IPS-20b (cell line): ENCODE data around the gene TRAPPC14.

Source experiments
- H3K27ac ChIP-seq: one replicate; pipeline ENCODE4 v1.5.1; 2013; ENCODE audit warnings: low read length
- H3K27me3 ChIP-seq: 2 replicates; pipeline ENCODE4 v1.6.1; 2013; ENCODE audit warnings: mild to moderate bottlenecking, low read length, inconsistent platforms; ENCODE audit not compliant: insufficient read depth
- H3K36me3 ChIP-seq: 2 replicates; pipeline ENCODE4 v1.6.1; 2013; ENCODE audit warnings: low read depth, mild to moderate bottlenecking, inconsistent platforms, low read length, moderate library complexity; ENCODE audit not compliant: insufficient read depth
- H3K4me1 ChIP-seq: 2 replicates; pipeline ENCODE4 v1.6.1; 2013; ENCODE audit warnings: mild to moderate bottlenecking, control low read depth, inconsistent platforms, low read length, moderate library complexity; ENCODE audit not compliant: insufficient read depth
- H3K4me3 ChIP-seq: 2 replicates; pipeline ENCODE4 v1.5.1; 2013; ENCODE audit warnings: mild to moderate bottlenecking, low read length, inconsistent platforms
- H3K9ac ChIP-seq: 2 replicates; pipeline ENCODE4 v1.6.1; 2013; ENCODE audit warnings: low read depth, mild to moderate bottlenecking, inconsistent platforms, low read length, moderate library complexity
- H3K9me3 ChIP-seq: 2 replicates; pipeline ENCODE4 v1.6.1; 2013; ENCODE audit warnings: mild to moderate bottlenecking, low read depth, low read length, inconsistent platforms; ENCODE audit not compliant: insufficient read depth

Gene TRAPPC14

GRCh38 chr7:100118388-100119071 lies 40.0 kb downstream of the TRAPPC14 start:
- no peaks in the 10 kb centered on the region for H3K9me3 ChIP-seq
- H3K4me1 ChIP-seq, result 0 out of 2 replicates have a peak, but pooled peaks cover 5% of the 10 kb centered on the region
- H3K36me3 ChIP-seq, result peaks cover 10% of the 10 kb centered on the region
- peak overlapping the region; percentile 73 for H3K27ac ChIP-seq
- peak overlapping the region; percentile 93 for H3K9ac ChIP-seq
- no peaks in the 10 kb centered on the region for H3K27me3 ChIP-seq
- H3K4me3 ChIP-seq, result peak overlapping the region; percentile 92

- H3K36me3 ChIP-seq, result peaks cover 44% of the 10 kb centered on the region
- H3K4me3 ChIP-seq, result no peak overlapping the region
- H3K9ac ChIP-seq, result no peak overlapping the region
- no peaks in the 10 kb centered on the region for H3K27me3 ChIP-seq
- H3K27ac ChIP-seq, result no peak overlapping the region
- H3K4me1 ChIP-seq, result no peaks in the 10 kb centered on the region
- no peaks in the 10 kb centered on the region for H3K9me3 ChIP-seq
Observed at GRCh38 chr7:100115026-100115425, 43.5 kb downstream of the TRAPPC14 start.

DNA sequence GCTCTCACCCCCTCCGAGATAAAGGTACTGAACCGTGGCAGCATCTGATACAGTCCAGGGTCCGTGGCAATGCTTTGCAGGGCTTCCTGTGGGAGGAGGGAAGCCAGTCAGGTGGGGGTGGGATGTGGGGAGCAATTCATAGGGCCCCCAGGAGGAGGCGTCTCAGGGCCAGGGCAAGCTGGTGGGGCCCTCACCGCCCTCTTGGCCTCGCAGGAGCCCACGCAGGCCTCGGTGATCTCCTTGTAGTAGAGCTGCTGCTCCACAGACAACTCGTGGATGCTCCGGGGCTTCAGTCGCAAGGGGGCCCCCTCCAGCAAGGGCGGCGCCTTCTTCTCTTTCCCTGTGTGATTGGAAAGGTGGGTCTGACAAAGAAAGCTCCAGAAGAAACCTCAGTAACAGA lies 46.6 kb downstream of the TRAPPC14 start:
- H3K9ac ChIP-seq, result no peak overlapping the region
- H3K4me1 ChIP-seq, result no peaks in the 10 kb centered on the region
- H3K4me3 ChIP-seq, result no peak overlapping the region
- no peak overlapping the region for H3K27ac ChIP-seq
- no peaks in the 10 kb centered on the region for H3K9me3 ChIP-seq
- H3K36me3 ChIP-seq, result peaks cover 74% of the 10 kb centered on the region
- no peaks in the 10 kb centered on the region for H3K27me3 ChIP-seq

DNA sequence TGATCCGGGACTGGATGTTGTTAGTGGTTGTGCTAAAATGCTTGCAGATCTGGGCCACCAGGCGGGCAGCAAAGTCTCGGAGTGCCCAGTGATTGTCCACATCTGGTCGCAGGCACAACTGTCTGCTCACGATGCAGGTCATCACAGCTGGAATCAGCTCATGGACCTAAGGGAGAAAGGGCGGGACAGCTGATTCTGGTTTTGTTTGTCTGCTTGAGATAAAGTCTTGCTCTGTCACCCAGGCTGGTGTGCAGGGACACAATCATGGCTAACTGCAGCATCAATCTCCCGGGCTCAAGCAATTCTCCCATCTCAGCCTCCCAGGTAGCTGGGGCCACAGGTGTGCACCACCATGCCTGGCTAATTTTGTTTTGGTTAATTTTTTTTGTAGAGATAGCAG lies 47.4 kb downstream of the TRAPPC14 start:
- no peaks in the 10 kb centered on the region for H3K4me1 ChIP-seq
- no peaks in the 10 kb centered on the region for H3K27me3 ChIP-seq
- H3K4me3 ChIP-seq, result no peak overlapping the region
- H3K36me3 ChIP-seq, result peaks cover 79% of the 10 kb centered on the region
- H3K9me3 ChIP-seq, result no peaks in the 10 kb centered on the region
- H3K27ac ChIP-seq, result no peak overlapping the region
- H3K9ac ChIP-seq, result no peak overlapping the region

DNA sequence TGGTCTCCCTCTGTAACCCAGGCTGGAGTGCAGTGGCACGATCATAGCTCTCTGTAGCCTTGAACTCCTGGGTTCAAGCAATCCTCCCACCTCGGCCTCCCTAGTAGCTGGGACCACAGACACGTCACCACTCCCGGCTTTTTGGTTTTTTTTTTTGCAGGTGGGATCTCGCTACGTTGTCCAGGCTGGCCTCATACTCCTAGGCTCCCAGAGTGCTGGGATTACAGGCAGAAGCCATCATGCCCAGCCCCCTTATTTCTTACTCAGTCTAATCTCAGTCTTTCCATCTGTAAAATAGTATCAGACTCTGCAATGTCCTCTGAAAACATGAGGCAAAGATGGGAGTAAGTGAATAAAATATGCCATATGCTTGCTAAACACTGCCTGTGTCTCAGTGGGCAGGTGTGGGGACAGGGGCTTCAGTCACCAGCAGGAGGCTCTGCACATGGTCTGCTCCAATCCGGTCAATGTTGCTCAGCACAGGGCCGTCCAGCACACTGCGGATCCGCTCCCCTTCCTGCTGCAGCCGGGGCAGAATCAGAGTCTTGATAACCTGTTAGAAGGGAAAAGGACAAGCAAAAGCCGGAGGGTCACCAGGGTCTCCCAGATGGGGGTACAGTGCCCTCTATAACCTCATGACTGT lies 48.9 kb downstream of the TRAPPC14 start:
- Histone ChIP-seq H3K27me3 (no peaks in the 10 kb centered on the region), H3K36me3 (peaks cover 91% of the 10 kb centered on the region), H3K27ac (no peak overlapping the region), H3K9me3 (no peaks in the 10 kb centered on the region), H3K4me1 (no peaks in the 10 kb centered on the region), H3K4me3 (no peak overlapping the region), H3K9ac (no peak overlapping the region)

GRCh38 chr7:100107890-100108289 lies 50.6 kb downstream of the TRAPPC14 start:
- Histone ChIP-seq H3K4me1 (no peaks in the 10 kb centered on the region), H3K27me3 (no peaks in the 10 kb centered on the region), H3K36me3 (peaks cover 91% of the 10 kb centered on the region), H3K9ac (no peak overlapping the region), H3K4me3 (no peak overlapping the region), H3K9me3 (no peaks in the 10 kb centered on the region), H3K27ac (no peak overlapping the region)

DNA sequence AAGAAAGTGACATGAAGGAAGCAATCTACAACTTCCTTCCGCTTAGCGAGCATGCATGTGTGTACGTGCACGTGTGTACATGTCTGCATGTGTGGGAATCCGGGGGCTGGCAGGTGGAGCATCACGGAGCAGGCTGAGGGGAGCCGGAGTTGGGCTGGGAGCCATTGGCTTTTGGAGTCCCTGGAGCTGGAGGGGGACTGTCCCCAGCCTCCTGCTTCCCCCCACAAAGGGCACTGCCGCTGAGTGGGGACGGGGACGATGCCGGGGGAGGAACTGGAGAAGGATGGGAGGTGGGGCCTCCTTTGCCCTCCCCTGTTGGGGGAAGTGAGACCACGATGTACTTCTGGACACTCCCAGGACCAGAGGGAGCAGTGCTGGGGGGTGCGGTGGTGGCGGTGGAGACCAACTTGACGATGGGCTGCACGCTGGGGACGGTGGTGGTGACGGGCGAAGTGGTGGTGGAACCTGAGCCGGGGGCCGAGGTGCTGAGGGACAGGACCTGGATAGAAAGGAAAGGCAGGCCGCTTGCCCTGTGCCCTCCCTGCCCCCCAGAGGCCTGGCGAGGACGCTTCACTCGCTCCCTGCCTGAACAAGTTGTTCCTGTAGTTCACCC lies 51.3 kb downstream of the TRAPPC14 start:
- H3K9ac ChIP-seq, result no peak overlapping the region
- H3K27me3 ChIP-seq, result no peaks in the 10 kb centered on the region
- H3K4me1 ChIP-seq, result 0 out of 2 replicates have a peak, but pooled peaks cover 2% of the 10 kb centered on the region
- no peaks in the 10 kb centered on the region for H3K9me3 ChIP-seq
- H3K36me3 ChIP-seq, result peaks cover 84% of the 10 kb centered on the region
- no peak overlapping the region for H3K27ac ChIP-seq
- H3K4me3 ChIP-seq, result no peak overlapping the region

GRCh38 chr7:100106633-100107032 lies 51.9 kb downstream of the TRAPPC14 start:
- Histone ChIP-seq H3K4me3 (no peak overlapping the region), H3K27ac (no peak overlapping the region), H3K9me3 (no peaks in the 10 kb centered on the region), H3K27me3 (no peaks in the 10 kb centered on the region), H3K9ac (no peak overlapping the region), H3K4me1 (0 out of 2 replicates have a peak, but pooled peaks cover 2% of the 10 kb centered on the region), H3K36me3 (peaks cover 79% of the 10 kb centered on the region)

GRCh38 chr7:100105534-100105933 lies 53.0 kb downstream of the TRAPPC14 start:
- H3K36me3 ChIP-seq, result peaks cover 68% of the 10 kb centered on the region
- no peaks in the 10 kb centered on the region for H3K9me3 ChIP-seq
- no peak overlapping the region for H3K27ac ChIP-seq
- no peak overlapping the region for H3K4me3 ChIP-seq
- H3K9ac ChIP-seq, result no peak overlapping the region
- H3K4me1 ChIP-seq, result 0 out of 2 replicates have a peak, but pooled peaks cover 2% of the 10 kb centered on the region
- H3K27me3 ChIP-seq, result no peaks in the 10 kb centered on the region
